ENCODE results near the gene ZBTB38.

The ZBTB38 gene

DNA sequence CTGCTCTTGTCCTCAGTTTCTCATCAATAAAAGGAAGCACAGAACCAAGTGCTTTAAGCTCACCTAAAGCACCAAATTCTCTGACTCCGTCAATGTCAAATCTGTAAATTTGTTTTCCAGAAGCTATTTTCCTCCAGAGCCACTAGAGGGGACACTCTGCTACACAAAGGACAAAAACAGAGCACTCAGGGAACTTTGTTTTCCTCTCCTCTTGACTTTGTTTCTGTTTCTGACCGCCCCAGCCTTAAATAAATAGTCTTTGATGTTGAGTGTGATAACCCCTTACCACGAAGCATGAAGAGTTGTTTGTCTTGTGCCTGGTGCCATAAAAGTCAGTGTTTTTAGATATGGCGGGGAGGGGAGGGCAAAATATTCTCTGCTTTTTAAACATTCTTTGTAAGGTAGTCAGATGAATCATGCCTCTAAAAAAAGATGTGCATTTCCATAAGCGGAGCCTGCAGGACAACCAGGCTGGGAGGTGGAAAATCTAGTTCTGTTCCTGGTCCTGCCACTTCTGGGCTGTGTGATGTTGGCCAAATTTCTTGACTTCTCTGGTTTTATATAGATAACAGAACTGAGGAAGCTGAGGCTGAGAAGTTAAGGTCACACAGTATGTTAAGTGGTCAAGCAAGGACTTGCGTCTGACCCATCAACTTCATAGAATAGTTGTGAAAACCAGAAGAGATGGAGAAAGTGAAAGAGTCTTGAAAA, 7.3 kb upstream of the ZBTB38 start:
- H3K4me3 ChIP-seq (ENCODE audit: low read depth, low read length): peak overlapping the region; percentile 21
- no peak for DNase-seq (ENCODE audit: low read depth)

DNA sequence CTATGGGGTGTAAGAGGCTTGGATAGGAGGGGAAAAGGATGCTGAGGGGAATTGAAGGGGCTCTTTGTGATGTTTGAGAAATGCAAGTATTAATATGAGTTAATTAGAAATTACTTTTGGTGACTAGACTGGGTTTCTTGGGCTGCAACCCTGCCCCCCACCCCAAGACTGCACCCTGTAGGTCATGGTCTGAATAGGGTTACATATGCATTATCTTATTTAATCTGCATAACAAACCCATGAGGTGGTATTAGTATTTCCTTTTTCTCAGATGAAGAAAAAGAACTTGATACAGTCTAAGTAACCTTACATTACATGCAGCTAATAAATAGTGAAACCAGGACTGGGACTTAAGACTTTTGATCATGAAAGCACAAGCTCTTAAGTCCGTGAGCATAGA, 5.6 kb upstream of the ZBTB38 start:
- DNase-seq (ENCODE audit: low read depth): no peak
- H3K4me3 ChIP-seq (ENCODE audit: low read depth, low read length): no peak overlapping the region

DNA sequence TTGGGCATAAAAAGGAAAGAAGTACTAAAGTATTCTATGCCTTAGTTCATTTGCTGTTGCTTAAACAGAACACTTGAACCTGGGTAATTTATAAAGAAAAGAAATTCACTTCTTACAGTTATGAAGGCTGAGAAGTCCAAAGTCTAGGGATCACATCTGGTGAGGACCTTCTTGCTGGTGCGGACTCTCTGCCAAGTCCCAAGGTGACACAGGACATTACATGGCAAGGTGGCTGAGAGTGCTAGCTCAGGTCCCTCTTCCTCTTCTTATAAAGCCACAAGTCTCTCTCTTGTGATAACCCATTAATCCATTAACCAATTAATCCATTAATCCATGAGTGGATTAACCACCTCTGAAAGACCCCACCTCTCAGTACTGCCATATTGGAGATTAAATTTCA, 3.1 kb upstream of the ZBTB38 start:
- no peak overlapping the region for H3K4me3 ChIP-seq (ENCODE audit: low read depth, low read length)
- DNase-seq (ENCODE audit: low read depth): no peak

DNA sequence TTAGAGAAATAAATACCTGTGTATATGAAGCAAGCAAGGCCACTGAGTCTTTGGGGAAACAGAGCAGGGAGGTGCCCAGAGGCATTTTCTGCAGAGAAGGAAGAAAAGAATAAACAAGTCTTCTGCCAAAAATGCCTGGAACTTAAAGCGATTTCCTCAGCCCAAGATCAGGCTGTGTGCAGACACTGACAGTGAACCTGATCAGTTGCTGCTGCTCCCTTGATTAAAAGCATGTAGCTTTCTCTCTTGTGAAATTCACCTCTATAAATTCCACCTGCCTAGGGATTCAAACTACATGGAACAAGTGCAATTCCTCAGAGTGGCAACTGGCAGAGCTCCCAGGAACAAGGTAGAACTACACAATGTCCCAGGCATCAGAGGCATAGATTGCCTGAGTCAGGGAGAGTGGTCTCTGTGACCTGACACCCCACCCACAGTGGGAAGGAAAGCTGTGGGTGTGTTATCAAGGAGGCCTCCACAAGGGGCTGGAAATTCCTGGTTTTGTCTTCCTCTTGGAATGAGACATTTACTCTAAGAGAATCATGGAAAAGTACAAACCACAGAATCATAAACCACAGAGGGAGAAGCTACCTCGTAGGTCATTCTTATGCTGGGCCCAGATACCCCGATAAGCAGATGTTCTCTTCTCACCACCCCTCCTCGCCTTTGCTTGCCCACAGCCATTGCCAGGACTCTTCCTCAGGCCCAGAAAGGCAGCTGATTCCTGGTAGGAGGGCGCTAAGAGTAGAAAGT, 1.8 kb upstream of the ZBTB38 start:
- no peak overlapping the region for H3K4me3 ChIP-seq (ENCODE audit: low read depth, low read length)
- peak; percentile 93 for DNase-seq (ENCODE audit: low read depth)

DNA sequence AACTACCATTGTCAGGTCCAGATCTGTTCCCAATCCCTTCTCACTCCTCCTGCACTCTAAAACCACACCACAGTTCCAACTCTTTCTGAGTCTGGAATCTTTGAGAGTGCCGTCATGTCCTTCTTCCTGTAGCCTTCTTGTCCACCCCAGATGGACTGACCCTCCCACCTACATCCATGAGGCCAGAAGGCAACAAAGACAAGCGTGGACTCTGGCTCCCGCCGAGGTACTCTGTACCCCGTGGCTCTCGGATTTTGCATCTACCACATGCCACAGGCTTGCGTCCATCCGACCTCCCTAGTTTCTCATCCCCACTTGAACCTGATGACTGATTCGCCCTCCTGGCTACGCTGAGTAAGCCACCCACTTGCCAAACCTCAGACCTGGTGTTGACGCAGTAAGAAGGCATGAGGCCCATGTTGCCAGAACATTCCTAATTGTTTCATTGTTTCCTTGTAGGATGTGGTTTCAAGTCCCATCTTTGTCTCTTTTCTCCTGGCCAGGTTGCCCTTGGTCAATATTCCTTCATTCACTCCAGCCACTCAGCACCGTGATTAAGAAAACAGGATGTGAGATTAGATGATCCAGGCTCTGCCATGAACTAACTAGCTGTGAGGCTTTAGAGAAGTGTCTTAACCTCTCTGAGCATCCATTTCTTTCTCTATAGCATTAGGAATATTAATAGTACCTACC, 1.1 kb upstream of the ZBTB38 start:
- peak; percentile 100 for DNase-seq (ENCODE audit: low read depth)
- no peak overlapping the region for H3K4me3 ChIP-seq (ENCODE audit: low read depth, low read length)

DNA sequence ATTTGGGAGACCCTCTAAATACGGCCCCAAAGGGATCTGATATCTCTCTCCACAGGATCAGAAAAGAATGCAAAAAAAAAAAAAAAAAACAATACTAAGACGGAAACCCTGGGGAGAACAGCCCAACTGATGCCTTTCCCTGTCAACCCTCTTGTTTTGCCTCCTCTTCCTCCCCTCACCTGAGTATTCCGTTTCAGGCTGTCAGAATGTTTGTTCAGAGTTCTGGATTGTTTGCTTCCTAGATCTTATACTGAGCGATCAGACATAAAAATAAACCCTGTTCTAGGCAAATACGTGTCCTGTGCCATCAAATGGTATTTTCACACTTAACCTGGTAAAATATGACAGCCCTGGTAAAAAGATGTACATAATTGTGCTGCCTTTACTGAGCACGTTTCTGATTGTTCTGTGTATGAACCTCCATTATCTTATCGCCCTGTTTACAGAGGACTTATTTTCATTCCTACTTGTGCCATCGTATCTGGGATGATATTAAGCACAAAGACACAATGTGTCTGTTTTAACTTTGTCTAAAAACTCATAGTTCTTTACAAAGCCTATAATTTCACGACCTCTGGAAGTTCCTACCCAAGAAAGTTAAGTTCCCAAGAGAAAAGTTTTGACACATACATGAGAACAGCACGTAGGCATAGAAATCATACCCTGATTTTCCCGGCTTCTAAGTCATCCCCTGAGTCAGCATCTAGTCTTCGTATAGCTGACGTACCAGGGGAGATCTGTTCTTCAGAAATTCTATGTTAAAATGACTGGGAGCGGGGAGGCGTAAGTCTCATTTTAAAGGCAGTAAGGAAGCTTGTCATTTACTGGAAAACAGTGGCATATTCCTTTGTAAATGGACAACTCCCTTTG, 856 bp downstream of the ZBTB38 start:
- peak overlapping the region; percentile 33 for H3K4me3 ChIP-seq (ENCODE audit: low read depth, low read length)
- peak; percentile 96 for DNase-seq (ENCODE audit: low read depth)

DNA sequence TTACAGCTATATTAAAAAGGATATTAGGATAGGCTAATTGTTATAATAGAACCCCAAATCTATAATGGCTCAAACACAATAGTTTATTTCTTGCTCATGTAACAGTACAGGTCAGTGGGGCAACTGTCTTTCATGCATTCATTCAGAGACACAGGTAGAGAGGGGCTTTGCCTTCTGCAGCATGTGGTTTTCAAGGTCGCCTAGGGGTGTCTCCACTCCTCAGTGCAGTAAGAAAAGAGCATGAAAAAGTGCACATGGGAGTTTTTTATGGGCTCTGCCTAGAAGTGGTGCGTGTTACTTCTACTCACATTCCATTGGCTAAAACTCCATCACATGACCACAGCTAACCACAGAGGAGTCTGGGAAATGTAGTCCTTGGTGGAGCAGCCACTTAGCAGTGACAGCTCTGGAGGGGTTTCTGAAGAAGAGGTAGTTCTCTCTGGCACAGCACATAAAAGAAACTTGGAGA, 1.8 kb downstream of the ZBTB38 start:
- DNase-seq (ENCODE audit: low read depth): peak; percentile 90
- H3K4me3 ChIP-seq (ENCODE audit: low read depth, low read length): no peak overlapping the region

DNA sequence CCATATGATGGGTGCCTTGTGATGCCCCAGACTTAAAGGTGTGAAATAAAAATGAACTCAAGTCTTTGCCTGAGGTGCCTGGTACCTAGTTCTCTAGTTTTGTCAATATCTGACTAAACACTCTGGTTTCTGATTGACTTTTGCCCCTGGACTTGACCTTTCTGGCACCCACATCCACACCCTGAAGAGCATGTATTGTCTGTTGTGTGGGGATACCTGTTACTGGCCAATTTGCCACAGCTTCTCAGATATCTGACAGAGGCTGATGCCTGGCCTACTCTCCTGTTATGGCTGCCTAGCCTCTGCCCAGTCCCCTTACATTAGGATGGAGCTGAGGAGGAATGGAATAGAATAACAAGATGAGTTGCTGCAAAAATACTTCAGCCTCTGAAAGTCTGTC, 3.6 kb downstream of the ZBTB38 start:
- no peak overlapping the region for H3K4me3 ChIP-seq (ENCODE audit: low read depth, low read length)
- no peak for DNase-seq (ENCODE audit: low read depth)

DNA sequence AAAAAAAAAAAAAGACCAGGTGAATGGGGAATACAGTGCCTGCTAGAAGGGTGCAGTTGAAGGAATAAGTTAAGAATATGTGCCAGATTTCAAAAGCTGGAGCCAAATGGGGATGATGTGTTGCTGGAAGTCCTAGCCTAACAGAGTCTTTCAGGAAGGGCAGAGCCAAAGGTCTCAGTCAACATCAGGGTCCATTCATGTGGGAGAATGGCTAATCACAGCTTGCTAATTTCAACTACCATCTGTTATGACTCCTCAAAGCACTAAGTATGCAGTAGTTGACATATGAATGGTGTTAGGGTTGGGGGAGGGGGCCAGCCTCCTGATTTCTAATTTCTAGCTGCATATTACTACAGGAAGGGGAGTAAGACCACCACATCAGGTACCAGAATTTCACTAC, 4.4 kb downstream of the ZBTB38 start:
- DNase-seq (ENCODE audit: low read depth): no peak
- H3K4me3 ChIP-seq (ENCODE audit: low read depth, low read length): no peak overlapping the region

DNA sequence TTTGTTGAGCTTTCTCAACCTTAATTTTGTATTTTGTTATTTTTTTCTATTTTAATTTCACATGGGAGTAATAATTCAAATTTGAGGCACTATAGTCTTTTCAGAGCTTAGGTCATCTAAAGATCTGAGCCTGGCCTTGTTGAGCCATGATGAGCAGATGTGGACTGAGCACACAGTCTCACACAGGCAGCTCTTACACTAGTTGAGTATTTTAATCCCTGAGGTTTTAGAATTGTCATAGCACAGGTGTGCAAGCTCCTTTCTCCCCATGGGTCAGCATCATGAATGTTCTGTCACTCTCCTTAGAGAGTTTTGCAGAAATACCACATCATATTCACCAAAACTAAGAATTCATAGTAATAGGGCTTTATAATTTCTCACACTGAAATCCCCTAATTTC, 4.9 kb downstream of the ZBTB38 start:
- DNase-seq (ENCODE audit: low read depth): no peak
- H3K4me3 ChIP-seq (ENCODE audit: low read depth, low read length): no peak overlapping the region

DNA sequence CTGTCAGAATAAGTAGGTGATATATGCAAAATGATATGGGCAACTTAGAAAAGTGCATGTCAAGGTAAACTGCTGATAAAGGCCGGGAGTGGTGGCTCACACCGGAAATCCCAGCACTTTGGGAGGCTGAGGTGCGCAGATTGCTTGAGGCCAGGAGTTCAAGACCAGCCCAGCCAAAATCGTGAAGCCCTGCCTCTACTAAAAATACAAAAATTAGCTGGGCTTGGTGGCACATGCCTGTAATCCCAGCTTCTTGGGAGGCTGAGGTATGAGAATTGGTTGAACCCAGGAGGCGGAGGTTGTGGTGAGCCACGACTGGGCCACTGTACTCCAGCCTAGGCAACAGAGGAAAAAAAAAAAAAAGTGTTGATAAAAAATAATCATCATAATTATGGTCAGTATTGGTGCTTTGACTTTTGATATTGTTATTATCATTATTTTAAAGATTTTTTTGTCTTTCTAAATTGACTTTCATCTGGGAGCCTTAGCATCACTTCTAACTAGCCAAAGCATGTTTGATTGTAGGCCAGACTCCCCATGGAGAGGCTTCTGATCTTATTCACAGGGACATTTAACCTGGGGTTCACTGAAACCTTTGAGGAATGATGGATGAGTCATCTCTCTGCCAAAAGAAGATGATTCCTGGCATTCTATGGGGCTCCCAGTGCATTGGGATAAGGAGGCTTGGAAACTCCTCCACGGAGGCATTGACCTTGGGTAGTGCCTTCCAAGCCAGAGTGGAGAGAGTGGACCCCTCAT, 5.6 kb downstream of the ZBTB38 start:
- DNase-seq (ENCODE audit: low read depth): no peak
- no peak overlapping the region for H3K4me3 ChIP-seq (ENCODE audit: low read depth, low read length)

DNA sequence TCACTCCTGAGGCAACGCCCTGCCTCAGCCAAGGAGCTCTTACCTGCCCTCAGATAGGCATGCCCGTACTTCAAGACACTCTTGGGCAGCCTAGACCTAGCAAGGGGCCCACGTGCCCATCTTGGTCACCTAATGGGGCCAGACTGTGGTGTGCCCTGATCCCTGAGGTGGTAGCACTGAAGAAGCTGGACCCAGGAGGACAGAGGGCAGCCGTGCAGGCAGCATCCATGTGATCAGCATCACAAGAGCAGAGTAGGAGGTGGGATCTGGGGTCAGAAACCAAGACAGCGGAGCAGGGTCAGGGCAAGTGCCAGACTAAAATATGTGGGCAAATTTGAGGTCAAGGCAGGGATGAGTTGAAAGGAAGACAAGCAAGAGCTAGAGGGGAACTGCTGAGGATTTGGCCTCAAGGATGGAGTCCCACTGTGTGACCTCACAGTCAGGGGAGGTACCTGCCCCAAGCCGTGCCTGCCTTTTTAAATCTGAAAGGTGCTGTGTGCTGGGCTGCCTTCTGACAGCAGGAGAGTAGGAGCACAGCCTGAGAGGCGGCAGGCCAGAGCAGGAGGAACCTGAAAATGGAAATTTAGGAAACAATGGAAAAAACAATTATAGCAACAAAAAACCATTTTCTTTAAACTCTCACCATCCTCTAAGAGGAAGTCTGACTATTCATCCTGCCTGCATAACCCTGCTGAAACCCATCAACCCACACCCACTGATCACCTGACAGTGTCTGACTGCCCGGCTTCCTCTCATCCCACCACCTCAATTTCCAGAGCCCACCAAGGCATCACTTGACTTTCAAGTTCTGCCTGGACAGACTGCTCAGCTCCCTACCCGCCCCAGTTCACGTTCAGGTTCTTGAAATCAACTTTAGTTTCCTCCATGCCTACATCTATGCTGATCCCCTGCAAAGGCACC, 7.3 kb downstream of the ZBTB38 start:
- H3K4me3 ChIP-seq (ENCODE audit: low read depth, low read length): no peak overlapping the region
- DNase-seq (ENCODE audit: low read depth): no peak

DNA sequence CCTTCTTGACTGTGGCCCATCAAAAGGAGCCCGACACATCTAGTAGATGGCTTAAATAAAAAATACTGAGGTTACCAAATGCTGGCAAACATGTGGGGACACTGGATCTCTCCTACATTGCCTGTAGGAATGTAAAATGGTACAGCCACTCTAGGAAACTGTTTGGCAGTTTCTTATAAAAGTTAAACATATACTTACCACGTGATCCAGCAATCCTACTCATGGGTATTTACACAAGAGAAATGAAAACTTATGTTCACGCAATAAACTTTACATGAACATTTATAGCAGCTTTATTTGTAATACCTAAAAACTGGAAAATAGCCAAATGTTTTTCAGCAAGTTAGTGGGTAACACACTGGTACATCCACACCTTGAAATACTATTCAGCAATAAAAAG, 9.1 kb downstream of the ZBTB38 start:
- DNase-seq (ENCODE audit: low read depth): no peak
- H3K4me3 ChIP-seq (ENCODE audit: low read depth, low read length): no peak overlapping the region

DNA sequence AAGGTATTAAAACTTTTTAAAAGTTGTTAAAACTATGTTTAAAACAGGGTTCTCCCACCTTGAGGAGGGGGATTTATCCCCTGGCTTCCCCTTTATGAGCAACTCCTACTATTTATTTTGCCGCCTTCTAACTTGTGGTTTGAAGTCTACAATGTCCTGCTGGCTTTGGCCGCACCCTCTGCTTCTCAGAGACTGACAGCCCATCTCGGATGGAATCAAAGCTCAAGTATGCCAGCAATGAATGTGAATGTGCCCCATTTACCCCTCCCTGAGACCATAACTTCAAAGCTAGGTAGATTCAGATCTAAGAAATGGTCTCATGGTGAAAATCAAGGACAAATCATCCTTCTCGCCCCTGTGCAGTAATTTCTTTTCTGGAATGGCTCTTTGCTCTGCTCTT, 10.3 kb downstream of the ZBTB38 start:
- no peak overlapping the region for H3K4me3 ChIP-seq (ENCODE audit: low read depth, low read length)
- no peak for DNase-seq (ENCODE audit: low read depth)

DNA sequence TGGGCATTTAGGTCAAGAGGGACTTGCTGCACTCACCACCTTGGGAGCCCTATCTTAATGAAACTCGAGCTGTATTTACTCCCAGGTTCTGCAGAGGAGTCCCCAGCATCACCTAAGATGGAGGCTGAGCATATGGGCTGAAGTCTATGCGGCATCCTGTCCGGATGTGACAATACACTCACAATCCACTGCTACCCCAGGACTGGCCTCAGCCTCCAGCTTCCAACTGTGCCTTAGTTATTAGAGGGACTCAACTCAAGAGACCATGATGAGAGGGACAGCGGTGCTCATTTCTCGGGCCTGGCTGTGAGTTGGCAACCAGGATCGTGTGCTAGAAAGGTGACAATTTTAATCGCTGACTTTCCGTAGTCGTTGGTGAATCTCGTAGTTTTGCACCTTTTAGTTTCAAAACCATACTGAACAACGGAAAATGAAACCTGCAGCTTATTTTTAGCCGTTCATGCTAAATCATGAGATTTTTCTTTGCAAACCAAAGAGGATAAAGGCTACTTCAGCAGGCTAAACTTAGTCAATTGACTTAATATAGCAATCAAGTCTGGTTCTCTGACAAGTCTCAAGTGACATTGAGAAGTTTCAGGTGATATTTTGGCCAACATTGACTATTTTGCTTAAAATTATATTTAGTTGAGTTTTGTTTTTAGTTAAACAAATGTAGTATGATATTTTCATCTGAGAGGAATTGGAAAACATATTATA, 11.1 kb downstream of the ZBTB38 start:
- no peak overlapping the region for H3K4me3 ChIP-seq (ENCODE audit: low read depth, low read length)
- no peak for DNase-seq (ENCODE audit: low read depth)

DNA sequence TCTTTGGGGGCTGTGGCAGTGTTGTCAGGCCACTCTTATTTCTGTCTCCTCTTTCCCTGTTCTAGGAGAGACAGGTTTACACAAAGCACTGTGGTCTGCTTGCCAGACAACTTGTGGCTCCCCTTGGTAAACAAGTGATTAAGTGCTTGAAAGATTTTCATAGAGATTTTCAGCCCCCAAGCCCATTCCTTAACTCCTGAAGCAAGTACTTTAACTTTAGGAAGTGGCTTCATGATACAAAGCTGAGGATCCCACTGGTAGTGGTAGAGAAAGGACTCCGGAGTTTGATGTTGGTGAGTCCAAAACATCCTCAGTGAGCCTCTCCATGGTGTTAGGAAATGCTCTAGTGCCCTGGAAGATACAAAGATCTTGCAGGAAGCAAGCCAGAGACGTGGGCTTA, 12.0 kb downstream of the ZBTB38 start:
- DNase-seq (ENCODE audit: low read depth): no peak
- H3K4me3 ChIP-seq (ENCODE audit: low read depth, low read length): no peak overlapping the region

DNA sequence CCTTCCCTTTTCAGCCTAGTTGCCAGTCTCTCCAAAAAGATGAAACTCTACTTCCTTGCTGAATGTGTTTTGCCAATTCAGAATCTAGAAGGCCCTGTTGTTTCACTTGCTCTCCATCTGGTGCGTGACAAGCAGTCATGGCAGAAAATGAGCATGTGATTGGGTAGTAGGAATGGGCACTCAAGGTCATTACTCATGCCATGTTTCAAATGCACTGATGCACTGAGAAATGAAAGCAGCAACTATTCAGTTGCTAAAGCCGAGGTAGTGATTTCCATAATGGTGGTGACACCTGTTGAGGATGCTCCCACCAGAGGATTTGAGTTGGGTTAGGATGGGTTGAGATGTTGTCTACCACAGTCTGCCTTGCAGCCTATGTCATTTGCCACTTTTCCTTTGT, 12.7 kb downstream of the ZBTB38 start:
- DNase-seq (ENCODE audit: low read depth): no peak
- no peak overlapping the region for H3K4me3 ChIP-seq (ENCODE audit: low read depth, low read length)

Data from skeletal muscle cell (primary cell).